ENCODE data around the gene PHLPP1.

- no peak for TF ChIP-seq CTCF (IDR thresholded peaks at IDR 0.05)
- TF ChIP-seq POLR2A (IDR thresholded peaks at IDR 0.05), result no peak
- no peak for TF ChIP-seq EP300 (IDR thresholded peaks at IDR 0.05; ENCODE audit: low read depth)
These were observed 96.3 kb downstream of the PHLPP1 start for GRCh38 chr18:62811674-62812073.
